ENCODE measurements around the gene HGS. TPM values are rescaled to one million over a fixed set of nuclear protein-coding genes. Genes with fewer than 3 reads are reported as not detected.

The HGS gene
- total and polyA plus RNA-seq, 2 of the 13 experiments (the other 11 are each of a cell fraction or from before 2014, with no cell fraction given), result 73.3 to 78.1 TPM

- in situ Hi-C loops (cut with HindIII; ENCODE audit: extremely low pct_ligation_motif_present, low pct_unique_long_range_greater_than_20kb) (no loop called here), intact Hi-C loops (cut with micrococcal nuclease; ENCODE audit: unreplicated experiment) (no loop called here)
- H3K36me3 ChIP-seq (replicated peaks in 1 of 2; ENCODE audit: control insufficient read depth in 1 of 2, insufficient read depth in 2 of 2, low read length in 2 of 2), result no peaks in the 10 kb centered on the region
- peak; percentile 14; the same call in 1 of the 3 replicates for ATAC-seq
- H3K79me2 ChIP-seq (ENCODE audit: insufficient read depth, low read length), result no peaks in the 10 kb centered on the region
- peak overlapping the region; percentile 71 for H3K4me2 ChIP-seq (ENCODE audit: low read depth, low read length)
- DNase-seq (ENCODE audit: low spot score), result no peak
- no peaks in the 10 kb centered on the region for H4K20me1 ChIP-seq (ENCODE audit: insufficient read depth, low read length)
- no peak overlapping the region for H2AFZ ChIP-seq (ENCODE audit: low read length)
- no peak overlapping the region for H3K27ac ChIP-seq (ENCODE audit: extremely low read length, insufficient read depth, low read length)
- H3K9me3 ChIP-seq (ENCODE audit: low read length), result peaks cover 6% of the 10 kb centered on the region; the same call in 1 of the 2 replicates
- peaks cover 59% of the 10 kb centered on the region for H3K4me1 ChIP-seq (ENCODE audit: insufficient read depth, low read length)
- ChIA-PET POLR2A (interaction anchor here (0.6 to 1.1 kb wide), 4 partner anchors 13 to 31 kb away, joined by 3 to 4 read pairs (median 3); partner anchors contain the start of genes ARL16, CCDC137, HGS and OXLD1), CTCF (ENCODE audit: low intra/inter-chr PET ratio, low total read pairs) (no interaction called here)
- FAIRE-seq, result no peak
- H3K4me3 ChIP-seq (replicated peaks in 1 of 3; ENCODE audit: insufficient read depth in 1 of 3, low read depth in 2 of 3, low read length in 3 of 3), result peak overlapping the region; percentile 39 to 61 (median 48); a peak in 5 of 6 replicates
- 43% methylated on average over 18 of the region's 27 CpGs for WGBS (ENCODE audit: low lambda C conversion rate)
- BruUV-seq (replicated peaks), result no TSS peak
- peaks cover 0 to 17% of the 10 kb centered on the region in 2 experiments; a peak in 3 of 5 replicates for H3K27me3 ChIP-seq (ENCODE audit: control insufficient read depth in 1 of 2, insufficient read depth in 2 of 2, low read length in 2 of 2)
- H3K9ac ChIP-seq (ENCODE audit: insufficient read depth, low read depth, low read length), result peak overlapping the region; percentile 43; the same call in 1 of the 2 replicates
- TF ChIP-seq MED13 (CRISPR knock-in tag; IDR thresholded peaks at IDR 0.05) (no peak), ZSCAN22 (CRISPR knock-in tag; IDR thresholded peaks at IDR 0.05) (no peak), DR1 (CRISPR knock-in tag; IDR thresholded peaks at IDR 0.05) (no peak), ZNF790 (CRISPR knock-in tag; IDR thresholded peaks at IDR 0.05; ENCODE audit: borderline replicate concordance) (no peak), ZNF7 (CRISPR knock-in tag; IDR thresholded peaks at IDR 0.05) (no peak), DZIP1 (CRISPR knock-in tag; IDR thresholded peaks at IDR 0.05) (0 out of 2 replicates have a peak, but pooled peaks have one; percentile 1), TRIM24 (CRISPR knock-in tag; IDR thresholded peaks at IDR 0.05) (no peak), SP5 (CRISPR knock-in tag; IDR thresholded peaks at IDR 0.05; ENCODE audit: borderline replicate concordance, low read depth) (peak; percentile 80), NONO (IDR thresholded peaks at IDR 0.05) (no peak), NONO (CRISPR knock-in tag; conservative IDR thresholded peaks at IDR 0.05) (no peak), GMEB2 (CRISPR knock-in tag; IDR thresholded peaks at IDR 0.05; ENCODE audit: low read depth) (no peak), ZNF431 (CRISPR knock-in tag; IDR thresholded peaks at IDR 0.05; ENCODE audit: borderline replicate concordance, low read depth) (no peak), DMAP1 (CRISPR knock-in tag; IDR thresholded peaks at IDR 0.05) (no peak), ZNF816 (CRISPR knock-in tag; IDR thresholded peaks at IDR 0.05; ENCODE audit: borderline replicate concordance) (no peak), ATF3 (CRISPR knock-in tag; IDR thresholded peaks at IDR 0.05) (no peak), GATAD1 (CRISPR knock-in tag; IDR thresholded peaks at IDR 0.05) (no peak), TOPORS (CRISPR knock-in tag; IDR thresholded peaks at IDR 0.05) (no peak), NFE2L2 (IDR thresholded peaks at IDR 0.05; ENCODE audit: low read length) (no peak), ESRRA (CRISPR knock-in tag; IDR thresholded peaks at IDR 0.05; ENCODE audit: low read depth) (0 out of 2 replicates have a peak, but pooled peaks have one; percentile 29), REL (CRISPR knock-in tag; conservative IDR thresholded peaks at IDR 0.05) (no peak), FOSL2 (CRISPR knock-in tag; IDR thresholded peaks at IDR 0.05) (no peak)
Observed at GRCh38 chr17:81652906-81653771, 30.7 kb upstream of the HGS start.
